Ishikawa (cell line): ENCODE data around the gene GPC6.

Experiments
- CEBPB ChIP-seq: IDR thresholded peaks from 2 replicates; pipeline ENCODE4 v1.6.1; 2012
- CREB1 ChIP-seq: IDR thresholded peaks from 2 replicates; pipeline ENCODE4 v1.6.1; 2012; ENCODE audit warnings: low read depth
- EP300 ChIP-seq: IDR thresholded peaks from 2 replicates; pipeline ENCODE4 v1.6.1; 2012; ENCODE audit warnings: borderline replicate concordance
- FOXM1 ChIP-seq: IDR thresholded peaks from 2 replicates; pipeline ENCODE4 v1.6.1; 2012; ENCODE audit warnings: low read depth, borderline replicate concordance
- MAX ChIP-seq: IDR thresholded peaks from 2 replicates; pipeline ENCODE4 v1.6.1; 2012
- NFIC ChIP-seq: IDR thresholded peaks from 2 replicates; pipeline ENCODE4 v1.6.1; 2012
- RAD21 ChIP-seq: IDR thresholded peaks from 2 replicates; pipeline ENCODE4 v1.6.1; 2012; ENCODE audit warnings: low read depth
- REST ChIP-seq: IDR thresholded peaks from 2 replicates; pipeline ENCODE4 v1.6.1; 2012; ENCODE audit warnings: low read depth, mild to moderate bottlenecking
- TAF1 ChIP-seq: IDR thresholded peaks from 2 replicates; pipeline ENCODE4 v1.6.1; 2012; ENCODE audit warnings: low read depth, mild to moderate bottlenecking
- TCF12 ChIP-seq: IDR thresholded peaks from 2 replicates; pipeline ENCODE4 v1.6.1; 2012; ENCODE audit warnings: low read depth
- TEAD4 ChIP-seq: IDR thresholded peaks from 2 replicates; pipeline ENCODE4 v1.6.1; 2012
- YY1 ChIP-seq: IDR thresholded peaks from 2 replicates; pipeline ENCODE4 v1.6.1; 2012; ENCODE audit warnings: low read depth

- TF ChIP-seq CREB1 (no peak), REST (no peak), EP300 (no peak), CEBPB (no peak), FOXM1 (no peak), NFIC (no peak), TAF1 (no peak), MAX (no peak), TEAD4 (no peak), YY1 (no peak), TCF12 (no peak), RAD21 (no peak)
These were observed 240.6 kb downstream of the GPC6 start for GRCh38 chr13:93467175-93467574.
